Measurements from ENCODE around the gene PARP6.

The PARP6 gene

GRCh38 chr15:72202302-72202701, 70.1 kb downstream of the PARP6 start:
- Histone ChIP-seq H3K27me3 (ENCODE audit: control insufficient read depth, low read length) (no peaks in the 10 kb centered on the region), H3K4me2 (ENCODE audit: low read length) (no peak overlapping the region), H3K27ac (ENCODE audit: low read depth, low read length) (no peak overlapping the region), H3F3A (ENCODE audit: control insufficient read depth, insufficient read depth) (peaks cover 67% of the 10 kb centered on the region), H3K4me3 (ENCODE audit: low read length) (no peak overlapping the region), H3K9me3 (ENCODE audit: control insufficient read depth, insufficient read depth, low read length) (no peaks in the 10 kb centered on the region), H3K79me2 (ENCODE audit: control insufficient read depth, low read length) (no peaks in the 10 kb centered on the region; the same call in 1 of the 2 replicates), H3K36me3 (ENCODE audit: control insufficient read depth, low read length) (peaks cover 95% of the 10 kb centered on the region), H3K9me2 (replicated peaks; ENCODE audit: control insufficient read depth, low read length) (no peaks in the 10 kb centered on the region), H3K4me1 (ENCODE audit: control insufficient read depth, low read length) (peaks cover 4% of the 10 kb centered on the region; the same call in 1 of the 2 replicates), H4K20me1 (ENCODE audit: control insufficient read depth, insufficient read depth, low read depth, low read length) (peaks cover 38% of the 10 kb centered on the region)
- TF ChIP-seq EZH2phosphoT487 (IDR thresholded peaks at IDR 0.05; ENCODE audit: borderline replicate concordance, low read length): no peak
- TF ChIP-seq, protein P1, sequence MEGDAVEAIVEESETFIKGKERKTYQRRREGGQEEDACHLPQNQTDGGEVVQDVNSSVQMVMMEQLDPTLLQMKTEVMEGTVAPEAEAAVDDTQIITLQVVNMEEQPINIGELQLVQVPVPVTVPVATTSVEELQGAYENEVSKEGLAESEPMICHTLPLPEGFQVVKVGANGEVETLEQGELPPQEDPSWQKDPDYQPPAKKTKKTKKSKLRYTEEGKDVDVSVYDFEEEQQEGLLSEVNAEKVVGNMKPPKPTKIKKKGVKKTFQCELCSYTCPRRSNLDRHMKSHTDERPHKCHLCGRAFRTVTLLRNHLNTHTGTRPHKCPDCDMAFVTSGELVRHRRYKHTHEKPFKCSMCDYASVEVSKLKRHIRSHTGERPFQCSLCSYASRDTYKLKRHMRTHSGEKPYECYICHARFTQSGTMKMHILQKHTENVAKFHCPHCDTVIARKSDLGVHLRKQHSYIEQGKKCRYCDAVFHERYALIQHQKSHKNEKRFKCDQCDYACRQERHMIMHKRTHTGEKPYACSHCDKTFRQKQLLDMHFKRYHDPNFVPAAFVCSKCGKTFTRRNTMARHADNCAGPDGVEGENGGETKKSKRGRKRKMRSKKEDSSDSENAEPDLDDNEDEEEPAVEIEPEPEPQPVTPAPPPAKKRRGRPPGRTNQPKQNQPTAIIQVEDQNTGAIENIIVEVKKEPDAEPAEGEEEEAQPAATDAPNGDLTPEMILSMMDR (IDR thresholded peaks at IDR 0.05; ENCODE audit: low read depth, low read length, poor library complexity, severe bottlenecking): no peak

DNA sequence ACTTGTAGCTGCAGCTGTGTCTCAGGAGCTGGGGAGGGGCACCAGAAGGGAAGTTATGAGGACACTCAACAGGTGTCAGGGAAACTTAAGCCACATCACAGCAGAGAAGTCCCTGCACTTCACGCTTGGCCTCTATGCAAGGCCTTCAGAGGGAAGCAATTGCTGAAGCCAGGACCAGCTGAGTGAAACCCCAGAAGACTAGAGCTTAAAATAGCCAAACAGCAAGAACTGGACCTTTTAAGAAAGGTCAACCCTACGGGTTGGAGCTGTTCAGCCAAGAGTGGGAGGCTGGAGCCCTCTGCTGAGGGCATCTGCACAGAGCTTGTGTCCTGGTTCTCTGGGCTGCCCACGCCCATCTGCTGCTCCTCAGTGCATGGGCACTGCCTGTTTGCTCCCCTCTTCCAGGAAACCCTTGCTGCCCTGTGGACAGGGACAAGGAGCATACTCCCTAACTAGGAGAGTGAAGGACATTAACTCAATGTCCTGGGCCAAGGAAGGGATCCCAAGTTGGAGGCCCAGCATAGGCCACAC, 70.9 kb downstream of the PARP6 start:
- Histone ChIP-seq H4K20me1 (ENCODE audit: control insufficient read depth, insufficient read depth, low read depth, low read length) (peaks cover 31% of the 10 kb centered on the region), H3K27ac (ENCODE audit: low read depth, low read length) (no peak overlapping the region; the same call in 1 of the 2 replicates), H3K27me3 (ENCODE audit: control insufficient read depth, low read length) (no peaks in the 10 kb centered on the region), H3K4me3 (ENCODE audit: low read length) (no peak overlapping the region), H3K9me3 (ENCODE audit: control insufficient read depth, insufficient read depth, low read length) (no peaks in the 10 kb centered on the region), H3K4me1 (ENCODE audit: control insufficient read depth, low read length) (peaks cover 4% of the 10 kb centered on the region; the same call in 1 of the 2 replicates), H3K9me2 (replicated peaks; ENCODE audit: control insufficient read depth, low read length) (no peaks in the 10 kb centered on the region), H3K79me2 (ENCODE audit: control insufficient read depth, low read length) (no peaks in the 10 kb centered on the region), H3K36me3 (ENCODE audit: control insufficient read depth, low read length) (peaks cover 86% of the 10 kb centered on the region), H3F3A (ENCODE audit: control insufficient read depth, insufficient read depth) (peaks cover 69% of the 10 kb centered on the region), H3K4me2 (ENCODE audit: low read length) (no peak overlapping the region)
- TF ChIP-seq, protein P1 (IDR thresholded peaks at IDR 0.05; ENCODE audit: low read depth, low read length, poor library complexity, severe bottlenecking): no peak
- no peak for TF ChIP-seq EZH2phosphoT487 (IDR thresholded peaks at IDR 0.05; ENCODE audit: borderline replicate concordance, low read length)

- H3K4me2 ChIP-seq (ENCODE audit: low read length): no peak overlapping the region
- H3K79me2 ChIP-seq (ENCODE audit: control insufficient read depth, low read length): no peaks in the 10 kb centered on the region
- H3K9me2 ChIP-seq (replicated peaks; ENCODE audit: control insufficient read depth, low read length): no peaks in the 10 kb centered on the region
- H3K36me3 ChIP-seq (ENCODE audit: control insufficient read depth, low read length): peaks cover 78% of the 10 kb centered on the region
- H4K20me1 ChIP-seq (ENCODE audit: control insufficient read depth, insufficient read depth, low read depth, low read length): peaks cover 31% of the 10 kb centered on the region
- H3F3A ChIP-seq (ENCODE audit: control insufficient read depth, insufficient read depth): peaks cover 66% of the 10 kb centered on the region
- TF ChIP-seq, protein P1 (IDR thresholded peaks at IDR 0.05; ENCODE audit: low read depth, low read length, poor library complexity, severe bottlenecking): no peak
- TF ChIP-seq EZH2phosphoT487 (IDR thresholded peaks at IDR 0.05; ENCODE audit: borderline replicate concordance, low read length): no peak
- no peak overlapping the region for H3K4me3 ChIP-seq (ENCODE audit: low read length)
- no peak overlapping the region for H3K27ac ChIP-seq (ENCODE audit: low read depth, low read length)
- H3K4me1 ChIP-seq (ENCODE audit: control insufficient read depth, low read length): peaks cover 7% of the 10 kb centered on the region
- no peaks in the 10 kb centered on the region for H3K9me3 ChIP-seq (ENCODE audit: control insufficient read depth, insufficient read depth, low read length)
- H3K27me3 ChIP-seq (ENCODE audit: control insufficient read depth, low read length): no peaks in the 10 kb centered on the region
Observed at GRCh38 chr15:72200395-72201237, 71.7 kb downstream of the PARP6 start.
